Measurements from ENCODE around the gene FNDC7.

Gene FNDC7

GRCh38 chr1:108704496-108704895, 8.2 kb upstream of the FNDC7 start:
- no peak for TF ChIP-seq CTCF (IDR thresholded peaks at IDR 0.05; ENCODE audit: poor library complexity, severe bottlenecking)
- peak; percentile 87 for ATAC-seq (ENCODE audit: low read depth)
- Histone ChIP-seq H3K4me3 (ENCODE audit: severe bottlenecking) (no peak overlapping the region), H3K27ac (ENCODE audit: poor library complexity, severe bottlenecking) (peak overlapping the region; percentile 47), H3K27me3 (ENCODE audit: insufficient read depth, poor library complexity, severe bottlenecking) (no peaks in the 10 kb centered on the region), H3K36me3 (ENCODE audit: low read depth) (peaks cover 25% of the 10 kb centered on the region), H3K4me1 (ENCODE audit: insufficient read depth, poor library complexity, severe bottlenecking) (peaks cover 12% of the 10 kb centered on the region), H3K9me3 (ENCODE audit: severe bottlenecking) (no peaks in the 10 kb centered on the region)
- DNase-seq (ENCODE audit: low spot score): no peak

DNA sequence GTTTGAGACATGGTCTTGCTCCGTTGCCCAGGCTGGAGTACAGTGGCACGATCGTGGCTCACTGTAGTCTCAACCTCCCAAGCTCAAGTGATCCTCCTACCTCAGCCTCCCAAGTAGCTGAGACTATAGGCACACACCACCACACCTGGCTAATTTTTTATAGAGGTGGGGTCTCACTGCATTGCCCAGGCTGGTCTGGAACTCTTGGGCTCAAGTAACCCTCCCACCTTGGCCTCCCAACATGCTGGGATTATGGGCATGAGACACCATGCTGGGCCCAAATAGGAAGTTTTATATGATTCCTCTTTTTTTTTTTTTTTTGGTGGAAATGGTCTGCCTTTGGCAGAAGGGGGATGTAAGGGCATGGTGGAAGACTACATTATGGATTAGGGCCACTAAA, 6.1 kb upstream of the FNDC7 start:
- Histone ChIP-seq H3K36me3 (ENCODE audit: low read depth) (peaks cover 3% of the 10 kb centered on the region), H3K9me3 (ENCODE audit: severe bottlenecking) (no peaks in the 10 kb centered on the region), H3K4me3 (ENCODE audit: severe bottlenecking) (no peak overlapping the region), H3K4me1 (ENCODE audit: insufficient read depth, poor library complexity, severe bottlenecking) (peaks cover 12% of the 10 kb centered on the region), H3K27ac (ENCODE audit: poor library complexity, severe bottlenecking) (no peak overlapping the region), H3K27me3 (ENCODE audit: insufficient read depth, poor library complexity, severe bottlenecking) (no peaks in the 10 kb centered on the region)
- TF ChIP-seq CTCF (IDR thresholded peaks at IDR 0.05; ENCODE audit: poor library complexity, severe bottlenecking): no peak
- DNase-seq (ENCODE audit: low spot score): no peak
- no peak for ATAC-seq (ENCODE audit: low read depth)

- no peaks in the 10 kb centered on the region for H3K27me3 ChIP-seq (ENCODE audit: insufficient read depth, poor library complexity, severe bottlenecking)
- no peak overlapping the region for H3K4me3 ChIP-seq (ENCODE audit: severe bottlenecking)
- ATAC-seq (ENCODE audit: low read depth): no peak
- H3K36me3 ChIP-seq (ENCODE audit: low read depth): no peaks in the 10 kb centered on the region
- peaks cover 8% of the 10 kb centered on the region for H3K4me1 ChIP-seq (ENCODE audit: insufficient read depth, poor library complexity, severe bottlenecking)
- TF ChIP-seq CTCF (IDR thresholded peaks at IDR 0.05; ENCODE audit: poor library complexity, severe bottlenecking): peak; percentile 7
- DNase-seq (ENCODE audit: low spot score): no peak
- H3K9me3 ChIP-seq (ENCODE audit: severe bottlenecking): no peaks in the 10 kb centered on the region
- no peak overlapping the region for H3K27ac ChIP-seq (ENCODE audit: poor library complexity, severe bottlenecking)
Observed at GRCh38 chr1:108708691-108709660, 3.7 kb upstream of the FNDC7 start.

DNA sequence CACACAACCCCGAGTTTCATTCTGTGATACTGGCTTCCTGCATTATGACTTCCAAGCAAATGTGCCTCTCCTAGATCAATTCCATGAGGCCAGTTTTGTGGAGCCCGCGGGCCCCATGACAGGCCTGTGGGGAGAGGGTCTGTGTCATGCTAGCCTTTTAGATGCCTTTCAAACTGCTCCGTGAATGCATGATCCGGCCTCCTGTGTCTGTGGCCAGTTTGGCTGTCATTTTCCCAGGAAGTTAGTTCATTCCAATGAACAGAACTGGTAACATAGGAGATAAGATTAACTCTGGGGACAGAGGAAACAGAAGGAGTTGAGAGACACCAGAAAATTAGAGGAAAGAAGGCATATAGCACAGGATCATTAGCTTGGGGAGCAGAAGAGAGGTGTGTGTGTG, 3.2 kb downstream of the FNDC7 start:
- no peak for TF ChIP-seq CTCF (IDR thresholded peaks at IDR 0.05; ENCODE audit: poor library complexity, severe bottlenecking)

More for the DNA sequence above, 3.2 kb downstream of the FNDC7 start:
- ATAC-seq (ENCODE audit: low read depth): no peak
- Histone ChIP-seq H3K27me3 (ENCODE audit: insufficient read depth, poor library complexity, severe bottlenecking) (no peaks in the 10 kb centered on the region), H3K4me1 (ENCODE audit: insufficient read depth, poor library complexity, severe bottlenecking) (peaks cover 11% of the 10 kb centered on the region), H3K27ac (ENCODE audit: poor library complexity, severe bottlenecking) (no peak overlapping the region), H3K36me3 (ENCODE audit: low read depth) (no peaks in the 10 kb centered on the region), H3K4me3 (ENCODE audit: severe bottlenecking) (no peak overlapping the region), H3K9me3 (ENCODE audit: severe bottlenecking) (no peaks in the 10 kb centered on the region)
- no peak for DNase-seq (ENCODE audit: low spot score)

All from RWPE2 (cell line).